Measurements from ENCODE around the gene UBE2G1.
"Not testable (repeated sequence)": the region's sequence is repeated elsewhere in the genome, so short reads cannot be mapped to it uniquely, and the experiment has no call there.

The UBE2G1 gene

GRCh38 chr17:4357671-4358070, 8.8 kb downstream of the UBE2G1 start:
- Histone ChIP-seq H3K9me3 (ENCODE audit: control insufficient read depth, low read length) (no peaks in the 10 kb centered on the region), H3K27ac (ENCODE audit: insufficient read depth, low read depth, low read length, poor library complexity, severe bottlenecking) (no peak overlapping the region), H3K4me1 (ENCODE audit: control insufficient read depth, insufficient read depth, low read length) (no peaks in the 10 kb centered on the region), H3K36me3 (ENCODE audit: control insufficient read depth, insufficient read depth, low read length) (no peaks in the 10 kb centered on the region), H3K27me3 (ENCODE audit: control insufficient read depth, insufficient read depth, low read length, poor library complexity, severe bottlenecking) (no peaks in the 10 kb centered on the region), H3K4me3 (ENCODE audit: insufficient read depth, low read depth, low read length) (no peak overlapping the region)
- WGBS, 2 experiments, result 95% methylated on average over 1 of the region's 1 CpG

- no peaks in the 10 kb centered on the region for H3K4me1 ChIP-seq (ENCODE audit: control insufficient read depth, insufficient read depth, low read length)
- WGBS, 2 experiments, result no CpG with 5 or more reads among the region's 3 CpGs
- H3K27me3 ChIP-seq (ENCODE audit: control insufficient read depth, insufficient read depth, low read length, poor library complexity, severe bottlenecking), result no peaks in the 10 kb centered on the region
- no peak overlapping the region for H3K4me3 ChIP-seq (ENCODE audit: insufficient read depth, low read depth, low read length)
- H3K9me3 ChIP-seq (ENCODE audit: control insufficient read depth, low read length), result no peaks in the 10 kb centered on the region
- no peaks in the 10 kb centered on the region for H3K36me3 ChIP-seq (ENCODE audit: control insufficient read depth, insufficient read depth, low read length)
- no peak overlapping the region for H3K27ac ChIP-seq (ENCODE audit: insufficient read depth, low read depth, low read length, poor library complexity, severe bottlenecking)
These were observed 9.3 kb downstream of the UBE2G1 start for GRCh38 chr17:4357030-4357628.

- 92 to 94% methylated on average over 11 of the region's 11 CpGs for WGBS, 2 experiments
- Histone ChIP-seq H3K4me1 (ENCODE audit: control insufficient read depth, insufficient read depth, low read length) (no peaks in the 10 kb centered on the region), H3K4me3 (ENCODE audit: insufficient read depth, low read depth, low read length) (no peak overlapping the region), H3K9me3 (ENCODE audit: control insufficient read depth, low read length) (no peaks in the 10 kb centered on the region), H3K36me3 (ENCODE audit: control insufficient read depth, insufficient read depth, low read length) (no peaks in the 10 kb centered on the region), H3K27ac (ENCODE audit: insufficient read depth, low read depth, low read length, poor library complexity, severe bottlenecking) (no peak overlapping the region), H3K27me3 (ENCODE audit: control insufficient read depth, insufficient read depth, low read length, poor library complexity, severe bottlenecking) (no peaks in the 10 kb centered on the region)
These were observed 11.5 kb downstream of the UBE2G1 start for GRCh38 chr17:4354862-4355514.

GRCh38 chr17:4354206-4354605, 12.3 kb downstream of the UBE2G1 start:
- no peak overlapping the region for H3K4me3 ChIP-seq (ENCODE audit: insufficient read depth, low read depth, low read length)
- WGBS, 2 experiments, result 86 to 100% methylated on average over 1 of the region's 2 CpGs
- H3K9me3 ChIP-seq (ENCODE audit: control insufficient read depth, low read length), result no peaks in the 10 kb centered on the region
- H3K4me1 ChIP-seq (ENCODE audit: control insufficient read depth, insufficient read depth, low read length), result no peaks in the 10 kb centered on the region
- H3K27ac ChIP-seq (ENCODE audit: insufficient read depth, low read depth, low read length, poor library complexity, severe bottlenecking), result no peak overlapping the region
- H3K36me3 ChIP-seq (ENCODE audit: control insufficient read depth, insufficient read depth, low read length), result no peaks in the 10 kb centered on the region
- H3K27me3 ChIP-seq (ENCODE audit: control insufficient read depth, insufficient read depth, low read length, poor library complexity, severe bottlenecking), result no peaks in the 10 kb centered on the region

- not testable (repeated sequence) for H3K27me3 ChIP-seq (ENCODE audit: control insufficient read depth, insufficient read depth, low read length, poor library complexity, severe bottlenecking); H3K9me3 ChIP-seq (ENCODE audit: control insufficient read depth, low read length); H3K36me3 ChIP-seq (ENCODE audit: control insufficient read depth, insufficient read depth, low read length); H3K4me3 ChIP-seq (ENCODE audit: insufficient read depth, low read depth, low read length); H3K27ac ChIP-seq (ENCODE audit: insufficient read depth, low read depth, low read length, poor library complexity, severe bottlenecking); H3K4me1 ChIP-seq (ENCODE audit: control insufficient read depth, insufficient read depth, low read length)
- 89 to 96% methylated on average over 2 of the region's 2 CpGs for WGBS, 2 experiments
These were observed 16.3 kb downstream of the UBE2G1 start for GRCh38 chr17:4350214-4350613.

GRCh38 chr17:4345581-4346252, 20.8 kb downstream of the UBE2G1 start:
- no peak overlapping the region for H3K27ac ChIP-seq (ENCODE audit: insufficient read depth, low read depth, low read length, poor library complexity, severe bottlenecking)
- H3K9me3 ChIP-seq (ENCODE audit: control insufficient read depth, low read length), result no peaks in the 10 kb centered on the region
- 92 to 94% methylated on average over 1 of the region's 2 CpGs for WGBS, 2 experiments

GRCh38 chr17:4344926-4345325, 21.5 kb downstream of the UBE2G1 start:
- H3K4me1 ChIP-seq (ENCODE audit: control insufficient read depth, insufficient read depth, low read length), result peaks cover 11% of the 10 kb centered on the region
- no peaks in the 10 kb centered on the region for H3K36me3 ChIP-seq (ENCODE audit: control insufficient read depth, insufficient read depth, low read length)
- no peak overlapping the region for H3K27ac ChIP-seq (ENCODE audit: insufficient read depth, low read depth, low read length, poor library complexity, severe bottlenecking)
- H3K9me3 ChIP-seq (ENCODE audit: control insufficient read depth, low read length), result no peaks in the 10 kb centered on the region
- 86% methylated on average over 1 of the region's 1 CpG; no CpG with 5 or more reads in 1 of the 2 experiments for WGBS, 2 experiments
- H3K4me3 ChIP-seq (ENCODE audit: insufficient read depth, low read depth, low read length), result no peak overlapping the region
- no peaks in the 10 kb centered on the region for H3K27me3 ChIP-seq (ENCODE audit: control insufficient read depth, insufficient read depth, low read length, poor library complexity, severe bottlenecking)

More at GRCh38 chr17:4345581-4346252, 20.8 kb downstream of the UBE2G1 start:
- no peaks in the 10 kb centered on the region for H3K36me3 ChIP-seq (ENCODE audit: control insufficient read depth, insufficient read depth, low read length)
- peaks cover 11% of the 10 kb centered on the region for H3K4me1 ChIP-seq (ENCODE audit: control insufficient read depth, insufficient read depth, low read length)
- no peaks in the 10 kb centered on the region for H3K27me3 ChIP-seq (ENCODE audit: control insufficient read depth, insufficient read depth, low read length, poor library complexity, severe bottlenecking)
- no peak overlapping the region for H3K4me3 ChIP-seq (ENCODE audit: insufficient read depth, low read depth, low read length)

- Histone ChIP-seq H3K36me3 (ENCODE audit: control insufficient read depth, insufficient read depth, low read length) (no peaks in the 10 kb centered on the region), H3K4me3 (ENCODE audit: insufficient read depth, low read depth, low read length) (no peak overlapping the region), H3K4me1 (ENCODE audit: control insufficient read depth, insufficient read depth, low read length) (peaks cover 11% of the 10 kb centered on the region), H3K9me3 (ENCODE audit: control insufficient read depth, low read length) (no peaks in the 10 kb centered on the region), H3K27ac (ENCODE audit: insufficient read depth, low read depth, low read length, poor library complexity, severe bottlenecking) (no peak overlapping the region), H3K27me3 (ENCODE audit: control insufficient read depth, insufficient read depth, low read length, poor library complexity, severe bottlenecking) (no peaks in the 10 kb centered on the region)
- 88% methylated on average over 5 of the region's 5 CpGs for WGBS, 2 experiments
These were observed 23.9 kb downstream of the UBE2G1 start for GRCh38 chr17:4342535-4342934.

GRCh38 chr17:4341616-4341977, 24.9 kb downstream of the UBE2G1 start:
- Histone ChIP-seq H3K4me1 (ENCODE audit: control insufficient read depth, insufficient read depth, low read length) (peaks cover 11% of the 10 kb centered on the region), H3K4me3 (ENCODE audit: insufficient read depth, low read depth, low read length) (no peak overlapping the region), H3K27ac (ENCODE audit: insufficient read depth, low read depth, low read length, poor library complexity, severe bottlenecking) (no peak overlapping the region), H3K9me3 (ENCODE audit: control insufficient read depth, low read length) (no peaks in the 10 kb centered on the region), H3K27me3 (ENCODE audit: control insufficient read depth, insufficient read depth, low read length, poor library complexity, severe bottlenecking) (no peaks in the 10 kb centered on the region), H3K36me3 (ENCODE audit: control insufficient read depth, insufficient read depth, low read length) (no peaks in the 10 kb centered on the region)
- WGBS, 2 experiments, result 91% methylated on average over 4 of the region's 4 CpGs

GRCh38 chr17:4340914-4341615, 25.4 kb downstream of the UBE2G1 start:
- Histone ChIP-seq H3K4me1 (ENCODE audit: control insufficient read depth, insufficient read depth, low read length) (peaks cover 11% of the 10 kb centered on the region), H3K9me3 (ENCODE audit: control insufficient read depth, low read length) (no peaks in the 10 kb centered on the region), H3K36me3 (ENCODE audit: control insufficient read depth, insufficient read depth, low read length) (no peaks in the 10 kb centered on the region), H3K27ac (ENCODE audit: insufficient read depth, low read depth, low read length, poor library complexity, severe bottlenecking) (no peak overlapping the region), H3K27me3 (ENCODE audit: control insufficient read depth, insufficient read depth, low read length, poor library complexity, severe bottlenecking) (no peaks in the 10 kb centered on the region), H3K4me3 (ENCODE audit: insufficient read depth, low read depth, low read length) (no peak overlapping the region)
- WGBS, 2 experiments, result 83 to 88% methylated on average over 5 of the region's 5 CpGs
